GM23248 (cell line): ENCODE data around the gene ASXL1. TPM values are rescaled to one million over a fixed set of nuclear protein-coding genes. Genes with fewer than 3 reads are reported as not detected.
"Not testable (repeated sequence)": the region's sequence is repeated elsewhere in the genome, so short reads cannot be mapped to it uniquely, and the experiment has no call there.

Experiments
- DNase-seq: peaks from one replicate; pipeline ENCODE4 v3.0.0-alpha.2; 2015
- H2AFZ ChIP-seq: fragments of 200-600 bp; sonication (generic); 2 replicates; pipeline ENCODE4 v1.6.1; 2016; ENCODE audit warnings: antibody characterized with exemption
- H3F3A ChIP-seq: fragments of 200-600 bp; sonication (generic); 2 replicates; pipeline ENCODE4 v1.6.1; 2016; ENCODE audit warnings: mild to moderate bottlenecking, antibody characterized with exemption, mixed run types; ENCODE audit not compliant: insufficient read depth
- H3K27ac ChIP-seq: fragments of 200-600 bp; sonication (generic); 2 replicates; pipeline ENCODE4 v1.5.1; 2016; ENCODE audit warnings: mild to moderate bottlenecking
- H3K27me3 ChIP-seq: fragments of 200-600 bp; sonication (generic); replicated peaks from 2 replicates; pipeline ENCODE4 v1.6.1; 2016; ENCODE audit warnings: mild to moderate bottlenecking; ENCODE audit not compliant: insufficient read depth
- H3K36me3 ChIP-seq: fragments of 200-600 bp; sonication (generic); 2 replicates; pipeline ENCODE4 v1.6.1; 2016; ENCODE audit warnings: low read depth, mild to moderate bottlenecking
- H3K4me1 ChIP-seq: fragments of 200-600 bp; sonication (generic); 2 replicates; pipeline ENCODE4 v1.6.1; 2016; ENCODE audit warnings: mild to moderate bottlenecking; ENCODE audit not compliant: insufficient read depth
- H3K4me2 ChIP-seq: fragments of 200-600 bp; sonication (generic); one replicate; pipeline ENCODE4 v1.6.1; 2016; ENCODE audit warnings: mild to moderate bottlenecking; ENCODE audit not compliant: unreplicated experiment
- H3K4me3 ChIP-seq: fragments of 200-600 bp; sonication (generic); 2 replicates; pipeline ENCODE4 v1.5.1; 2016; ENCODE audit warnings: mild to moderate bottlenecking
- H3K79me2 ChIP-seq: fragments of 200-600 bp; sonication (generic); 2 replicates; pipeline ENCODE4 v1.6.1; 2016; ENCODE audit warnings: mild to moderate bottlenecking; ENCODE audit not compliant: insufficient read depth
- H3K9ac ChIP-seq: fragments of 200-600 bp; sonication (generic); 2 replicates; pipeline ENCODE4 v1.6.1; 2016; ENCODE audit warnings: mild to moderate bottlenecking
- H3K9me2 ChIP-seq: fragments of 200-600 bp; sonication (generic); 2 replicates; pipeline ENCODE4 v1.6.1; 2016; ENCODE audit warnings: mixed run types, mild to moderate bottlenecking, moderate library complexity; ENCODE audit not compliant: insufficient read depth
- H3K9me3 ChIP-seq: fragments of 200-600 bp; sonication (generic); one replicate; pipeline ENCODE4 v1.6.1; 2017; ENCODE audit warnings: low read depth
- H4K20me1 ChIP-seq: fragments of 200-600 bp; sonication (generic); 2 replicates; pipeline ENCODE4 v1.6.0; 2016; ENCODE audit not compliant: insufficient read depth
- EZH2 ChIP-seq: fragments of 200-600 bp; sonication (generic); IDR thresholded peaks from 2 replicates; pipeline ENCODE4 v1.6.1; 2018; ENCODE audit warnings: antibody characterized with exemption, mild to moderate bottlenecking; ENCODE audit not compliant: insufficient read depth, poor library complexity, severe bottlenecking
- EZH2phosphoT487 ChIP-seq: fragments of 200-600 bp; sonication (generic); IDR thresholded peaks from 2 replicates; pipeline ENCODE4 v1.6.1; 2018; ENCODE audit warnings: antibody characterized with exemption, moderate library complexity, mild to moderate bottlenecking, low read depth; ENCODE audit not compliant: insufficient read depth
- WGBS, 2 experiments: methylation state at CpG; one replicate each; pipeline ENCODE4 v1.1.6; 2015 to 2017; ENCODE audit warnings: low lambda C conversion rate in 2 of 2, low coverage in 1 of 2; ENCODE audit errors: missing lambda C conversion rate in 2 of 2; 5-methylcytosine and 5-hydroxymethylcytosine counted together
- in situ Hi-C: fragments of 300-500 bp; cut with MboI; formaldehyde crosslinking; loops from 2 replicates; pipeline ENCODE4 v1.15.0; 2020
- polyA plus RNA-seq: library from polyadenylated mRNA; unstranded; fragments of >200 nt; fragmentation: Nextera tagmentation; extraction: Ambion mirVana; gene quantifications from 2 replicates; pipeline ENCODE4 v1.2.1, GENCODE V29; 2016
- total RNA-seq: library from RNA; depleted of rRNA; stranded (reverse); fragments of >200 nt; shearing (Covaris generic); gene quantifications from 2 replicates; pipeline ENCODE4 v1.2.3, GENCODE V29; 2014

ASXL1 gene
- total and polyA plus RNA-seq, 2 experiments from 2014 or later = 13.8 to 39.9 TPM

DNA sequence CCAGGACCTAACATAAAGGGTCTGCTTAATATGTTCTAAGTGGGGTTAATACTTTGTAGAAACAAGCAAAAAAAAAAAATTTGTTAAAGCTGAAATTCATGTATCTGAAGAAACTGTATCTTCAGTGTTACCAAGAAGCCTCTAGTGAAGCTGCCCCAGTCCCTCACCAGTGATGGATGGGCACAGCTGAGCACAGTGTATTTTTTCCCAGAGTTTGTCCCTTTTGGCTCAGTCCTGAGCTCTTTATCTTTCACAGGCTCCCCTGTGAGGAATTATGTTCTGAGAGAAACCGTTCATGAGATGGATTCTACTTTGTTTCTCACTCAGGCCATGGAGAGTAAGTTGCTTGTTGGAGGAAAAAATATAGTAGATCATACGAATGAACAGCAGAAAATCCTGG lies 42.2 kb upstream of the ASXL1 start:
- no peak for DNase-seq
- Histone ChIP-seq H3K4me1 (no peaks in the 10 kb centered on the region), H4K20me1 (0 out of 2 replicates have a peak, but pooled peaks cover 4% of the 10 kb centered on the region), H3K27ac (no peak overlapping the region), H3K4me3 (no peak overlapping the region), H3K79me2 (peaks cover 14% of the 10 kb centered on the region; the same call in 1 of the 2 replicates), H3K9me2 (no peaks in the 10 kb centered on the region), H3K9me3 (no peaks in the 10 kb centered on the region), H3K9ac (no peak overlapping the region), H3K36me3 (peaks cover 30% of the 10 kb centered on the region; the same call in 1 of the 2 replicates), H2AFZ (no peak overlapping the region), H3K27me3 (no peaks in the 10 kb centered on the region), H3F3A (no peaks in the 10 kb centered on the region), H3K4me2 (no peak overlapping the region)
- in situ Hi-C loops = no loop called here
- TF ChIP-seq EZH2phosphoT487 (no peak), EZH2 (no peak)
- 95 to 99% methylated on average over 2 of the region's 2 CpGs for WGBS, 2 experiments

- peak; percentile 65 for DNase-seq
- TF ChIP-seq EZH2 (no peak), EZH2phosphoT487 (no peak)
- H3K79me2 ChIP-seq = peaks cover 14% of the 10 kb centered on the region; the same call in 1 of the 2 replicates
- no peak overlapping the region for H3K27ac ChIP-seq
- H3K9me2 ChIP-seq = no peaks in the 10 kb centered on the region
- no peaks in the 10 kb centered on the region for H3F3A ChIP-seq
- WGBS, 2 experiments = 86 to 88% methylated on average over 7 of the region's 7 CpGs
- peaks cover 31% of the 10 kb centered on the region; the same call in 1 of the 2 replicates for H3K36me3 ChIP-seq
- no peaks in the 10 kb centered on the region for H3K27me3 ChIP-seq
- in situ Hi-C loops = no loop called here
- no peak overlapping the region for H2AFZ ChIP-seq
- 0 out of 2 replicates have a peak, but pooled peaks cover 4% of the 10 kb centered on the region for H4K20me1 ChIP-seq
- no peak overlapping the region for H3K4me2 ChIP-seq
- no peaks in the 10 kb centered on the region for H3K9me3 ChIP-seq
- H3K9ac ChIP-seq = no peak overlapping the region
- H3K4me3 ChIP-seq = no peak overlapping the region
- no peaks in the 10 kb centered on the region for H3K4me1 ChIP-seq
Observed at GRCh38 chr20:32316667-32317066, 41.5 kb upstream of the ASXL1 start.

DNA sequence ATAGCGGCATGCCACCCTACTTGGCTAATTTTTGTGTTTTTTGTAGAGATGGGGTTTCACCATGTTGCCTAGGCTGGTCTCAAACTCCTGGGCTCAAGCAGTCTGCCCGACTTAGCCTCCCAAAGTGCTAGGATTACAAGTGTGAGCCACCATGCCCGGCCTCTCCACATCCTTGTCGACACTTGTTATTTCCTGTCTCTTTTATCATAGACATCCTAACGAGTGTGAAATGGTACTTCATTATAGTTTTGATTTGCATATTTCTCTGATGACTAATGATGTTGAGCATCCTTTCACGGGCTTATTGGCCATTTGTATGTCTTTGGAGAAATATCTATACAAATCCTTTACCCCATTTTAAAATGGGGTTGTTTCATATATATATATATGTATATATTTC lies 39.0 kb upstream of the ASXL1 start:
- no peak overlapping the region for H3K9ac ChIP-seq
- TF ChIP-seq EZH2 (no peak), EZH2phosphoT487 (no peak)
- in situ Hi-C loops = no loop called here
- H3F3A ChIP-seq = no peaks in the 10 kb centered on the region
- peaks cover 31% of the 10 kb centered on the region; the same call in 1 of the 2 replicates for H3K36me3 ChIP-seq
- H3K4me3 ChIP-seq = no peak overlapping the region
- WGBS, 2 experiments = 92 to 94% methylated on average over 6 of the region's 6 CpGs
- 0 out of 2 replicates have a peak, but pooled peaks cover 7% of the 10 kb centered on the region for H3K79me2 ChIP-seq
- H4K20me1 ChIP-seq = no peaks in the 10 kb centered on the region
- no peak overlapping the region for H3K4me2 ChIP-seq
- no peak overlapping the region for H3K27ac ChIP-seq
- no peaks in the 10 kb centered on the region for H3K4me1 ChIP-seq
- no peak for DNase-seq
- H3K9me3 ChIP-seq = no peaks in the 10 kb centered on the region
- H3K9me2 ChIP-seq = no peaks in the 10 kb centered on the region
- H3K27me3 ChIP-seq = no peaks in the 10 kb centered on the region
- H2AFZ ChIP-seq = no peak overlapping the region

GRCh38 chr20:32320305-32320704 lies 37.8 kb upstream of the ASXL1 start:
- WGBS, 2 experiments = 98 to 100% methylated on average over 1 of the region's 1 CpG
- in situ Hi-C loops = no loop called here

GRCh38 chr20:32321390-32321789 lies 36.7 kb upstream of the ASXL1 start:
- H3K9me3 ChIP-seq = no peaks in the 10 kb centered on the region
- no peak overlapping the region for H2AFZ ChIP-seq
- in situ Hi-C loops = no loop called here
- no peaks in the 10 kb centered on the region for H3K79me2 ChIP-seq
- no peak for DNase-seq
- no peak overlapping the region for H3K4me2 ChIP-seq
- H3F3A ChIP-seq = peaks cover 17% of the 10 kb centered on the region
- H3K27ac ChIP-seq = no peak overlapping the region
- TF ChIP-seq EZH2 = no peak
- TF ChIP-seq EZH2phosphoT487 = no peak
- H3K4me1 ChIP-seq = peaks cover 14% of the 10 kb centered on the region
- WGBS, 2 experiments = 100% methylated on average over 1 of the region's 1 CpG
- no peaks in the 10 kb centered on the region for H4K20me1 ChIP-seq
- no peak overlapping the region for H3K9ac ChIP-seq
- H3K36me3 ChIP-seq = peaks cover 19% of the 10 kb centered on the region; the same call in 1 of the 2 replicates
- H3K27me3 ChIP-seq = no peaks in the 10 kb centered on the region
- no peak overlapping the region for H3K4me3 ChIP-seq
- H3K9me2 ChIP-seq = no peaks in the 10 kb centered on the region

More at GRCh38 chr20:32320305-32320704, 37.8 kb upstream of the ASXL1 start:
- Histone ChIP-seq H3K27me3 (no peaks in the 10 kb centered on the region), H3K9ac (no peak overlapping the region), H2AFZ (no peak overlapping the region), H4K20me1 (no peaks in the 10 kb centered on the region), H3K9me2 (no peaks in the 10 kb centered on the region), H3K27ac (no peak overlapping the region), H3F3A (peaks cover 7% of the 10 kb centered on the region), H3K79me2 (no peaks in the 10 kb centered on the region), H3K9me3 (no peaks in the 10 kb centered on the region), H3K4me1 (peaks cover 4% of the 10 kb centered on the region), H3K4me2 (no peak overlapping the region), H3K36me3 (peaks cover 28% of the 10 kb centered on the region; the same call in 1 of the 2 replicates), H3K4me3 (no peak overlapping the region)
- TF ChIP-seq EZH2phosphoT487 (no peak), EZH2 (no peak)
- DNase-seq = no peak

DNA sequence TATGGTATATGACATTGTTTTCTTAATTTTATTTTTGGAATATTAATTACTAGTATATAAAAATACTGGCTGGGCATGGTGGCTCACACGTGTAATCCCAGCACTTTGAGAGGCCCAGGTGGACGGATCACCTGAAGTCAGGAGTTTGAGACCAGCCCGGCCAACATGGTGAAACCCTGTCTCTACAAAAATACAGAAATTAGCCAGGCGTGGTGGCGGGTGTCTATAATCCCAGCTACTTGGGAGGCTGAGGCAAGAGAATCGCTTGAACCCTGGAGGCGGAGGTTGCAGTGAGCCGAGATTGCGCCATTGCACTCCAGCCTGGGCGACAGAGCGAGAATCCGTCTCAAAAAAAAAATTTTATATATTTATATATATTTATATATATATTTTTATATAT lies 35.9 kb upstream of the ASXL1 start:
- H3K27ac ChIP-seq, H3K4me2 ChIP-seq, in situ Hi-C loops, H3K4me3 ChIP-seq, H3K79me2 ChIP-seq, DNase-seq, H4K20me1 ChIP-seq, H3K9me2 ChIP-seq, H3K9ac ChIP-seq, H3K9me3 ChIP-seq, H3K27me3 ChIP-seq, H2AFZ ChIP-seq: not testable (repeated sequence)
- Histone ChIP-seq H3K36me3 (peaks cover 13% of the 10 kb centered on the region; the same call in 1 of the 2 replicates), H3F3A (peaks cover 21% of the 10 kb centered on the region), H3K4me1 (peaks cover 20% of the 10 kb centered on the region)
- WGBS, 2 experiments = 87 to 89% methylated on average over 12 of the region's 12 CpGs

GRCh38 chr20:32323761-32324160 lies 34.4 kb upstream of the ASXL1 start:
- 93 to 94% methylated on average over 5 of the region's 5 CpGs for WGBS, 2 experiments
- H3F3A ChIP-seq = peaks cover 21% of the 10 kb centered on the region

More at GRCh38 chr20:32323761-32324160, 34.4 kb upstream of the ASXL1 start:
- in situ Hi-C loops, H3K9me3 ChIP-seq, H3K27ac ChIP-seq, H2AFZ ChIP-seq, H3K9me2 ChIP-seq, H3K4me2 ChIP-seq, H3K4me3 ChIP-seq, H4K20me1 ChIP-seq, H3K36me3 ChIP-seq, H3K79me2 ChIP-seq, DNase-seq, H3K27me3 ChIP-seq, H3K9ac ChIP-seq: not testable (repeated sequence)
- H3K4me1 ChIP-seq = peaks cover 20% of the 10 kb centered on the region
